AG08396 (cell line): ENCODE results near the gene MFN2.
A peak's percentile ranks its signal among the peaks of the same experiment; 100 is the strongest.

Source experiments
- DNase-seq: peaks from one replicate; pipeline ENCODE4 v3.0.0; 2012; ENCODE audit warnings: low spot score, mixed read lengths

MFN2 gene

DNA sequence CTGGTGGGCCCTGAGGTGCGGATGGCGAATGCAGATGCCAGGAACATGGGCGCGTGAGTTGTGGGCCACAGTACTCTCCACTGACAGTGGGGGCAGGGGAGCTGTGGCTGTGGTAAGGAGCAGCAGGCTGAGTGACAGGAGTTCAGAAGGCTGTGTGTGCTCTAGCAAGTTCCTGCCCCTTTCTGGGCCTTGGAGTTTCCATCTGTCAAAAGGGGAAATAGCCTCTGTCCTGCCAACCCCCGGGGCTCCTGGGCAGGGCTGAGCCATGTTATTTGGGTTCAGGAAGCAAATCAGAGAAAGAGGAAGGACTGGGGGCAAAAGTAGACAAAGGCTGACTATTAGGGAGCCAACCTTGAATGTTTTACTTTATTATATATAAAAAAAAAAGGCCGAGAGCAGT, 19.5 kb upstream of the MFN2 start:
- DNase-seq = no peak

DNA sequence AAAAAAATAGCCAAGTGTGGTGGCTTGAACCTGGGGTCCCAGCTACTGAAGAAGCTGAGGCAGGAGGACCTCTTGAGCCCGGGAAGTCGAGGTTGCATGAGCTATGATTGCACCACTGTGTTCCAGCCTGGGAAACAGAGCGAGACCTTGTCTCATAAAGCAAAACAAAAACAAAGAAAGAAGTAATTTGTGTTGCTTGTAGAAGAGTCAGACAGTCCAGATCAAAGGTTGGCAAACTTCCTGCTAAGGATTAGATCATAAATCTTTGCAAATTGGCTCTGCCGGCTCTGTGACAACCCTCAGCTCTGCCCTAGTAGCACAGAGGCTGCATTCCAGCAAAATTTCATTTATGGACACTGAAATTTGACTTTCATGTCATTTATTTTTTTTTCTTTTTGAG, 19.0 kb upstream of the MFN2 start:
- DNase-seq = no peak

DNA sequence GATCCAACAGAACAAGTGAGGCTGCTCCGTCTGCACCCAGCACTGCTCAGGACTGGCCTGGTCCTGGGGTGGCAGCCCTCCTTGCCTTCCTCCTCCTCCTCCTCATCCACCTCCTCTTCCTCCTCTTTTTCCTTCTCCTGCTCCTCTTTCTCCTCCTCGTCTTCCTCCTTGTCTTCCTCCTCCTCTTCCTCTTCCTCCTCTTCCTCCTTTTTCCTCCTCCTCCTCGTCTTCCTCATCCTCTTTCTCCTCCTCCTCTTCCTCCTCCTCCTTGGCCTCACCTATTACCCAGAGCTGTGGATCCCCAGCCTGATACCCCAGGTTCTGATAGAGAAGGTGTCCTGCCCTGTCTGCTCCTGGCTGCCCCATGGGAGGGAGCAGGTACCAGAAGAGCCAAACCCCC, 16.6 kb upstream of the MFN2 start:
- DNase-seq = no peak

DNA sequence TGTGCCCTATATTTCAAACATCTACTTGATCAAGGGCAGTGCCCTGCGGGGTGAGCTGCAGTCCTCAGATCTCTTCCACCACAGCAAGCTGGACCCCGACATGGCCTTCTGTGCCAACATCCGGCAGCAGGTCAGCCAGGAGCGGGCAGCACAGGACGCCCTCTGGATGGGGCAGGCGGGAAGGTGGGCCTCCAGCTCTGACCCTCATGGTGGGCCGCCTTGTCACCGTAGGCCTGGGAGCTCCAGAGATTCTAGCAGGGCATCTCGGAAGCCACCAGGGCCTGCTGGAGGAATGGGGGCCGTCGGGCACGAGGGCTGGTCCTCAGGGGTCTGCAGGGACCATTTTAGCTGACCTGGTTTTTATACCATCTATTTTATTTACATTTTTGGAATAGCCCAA, 15.6 kb upstream of the MFN2 start:
- no peak for DNase-seq

DNA sequence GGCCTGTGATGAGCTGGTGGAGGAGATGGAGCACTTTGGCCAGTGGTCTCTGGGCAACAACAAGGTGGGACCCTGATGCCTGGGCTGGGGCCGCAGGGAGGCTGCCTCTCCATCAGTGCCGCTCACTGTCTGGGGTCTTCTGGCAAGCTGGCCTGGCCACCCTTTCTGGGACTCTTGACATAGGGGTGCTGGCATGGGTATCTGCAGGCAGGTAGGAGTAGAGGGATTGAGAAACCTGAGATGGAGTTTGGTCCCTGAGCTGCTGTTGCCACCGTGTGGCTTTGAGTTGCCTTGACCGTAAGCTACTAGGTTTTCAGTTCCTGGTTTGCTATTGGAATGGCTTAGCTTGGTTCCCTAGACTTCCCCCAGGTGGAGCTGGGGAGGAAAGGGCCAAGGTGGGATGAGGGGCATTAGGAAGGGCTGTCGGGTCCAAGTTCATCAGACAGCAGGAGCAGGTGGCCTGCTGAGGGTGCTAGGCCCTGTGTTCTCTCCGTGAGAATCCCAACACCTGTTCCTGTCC, 13.2 kb upstream of the MFN2 start:
- peak; percentile 28 for DNase-seq

DNA sequence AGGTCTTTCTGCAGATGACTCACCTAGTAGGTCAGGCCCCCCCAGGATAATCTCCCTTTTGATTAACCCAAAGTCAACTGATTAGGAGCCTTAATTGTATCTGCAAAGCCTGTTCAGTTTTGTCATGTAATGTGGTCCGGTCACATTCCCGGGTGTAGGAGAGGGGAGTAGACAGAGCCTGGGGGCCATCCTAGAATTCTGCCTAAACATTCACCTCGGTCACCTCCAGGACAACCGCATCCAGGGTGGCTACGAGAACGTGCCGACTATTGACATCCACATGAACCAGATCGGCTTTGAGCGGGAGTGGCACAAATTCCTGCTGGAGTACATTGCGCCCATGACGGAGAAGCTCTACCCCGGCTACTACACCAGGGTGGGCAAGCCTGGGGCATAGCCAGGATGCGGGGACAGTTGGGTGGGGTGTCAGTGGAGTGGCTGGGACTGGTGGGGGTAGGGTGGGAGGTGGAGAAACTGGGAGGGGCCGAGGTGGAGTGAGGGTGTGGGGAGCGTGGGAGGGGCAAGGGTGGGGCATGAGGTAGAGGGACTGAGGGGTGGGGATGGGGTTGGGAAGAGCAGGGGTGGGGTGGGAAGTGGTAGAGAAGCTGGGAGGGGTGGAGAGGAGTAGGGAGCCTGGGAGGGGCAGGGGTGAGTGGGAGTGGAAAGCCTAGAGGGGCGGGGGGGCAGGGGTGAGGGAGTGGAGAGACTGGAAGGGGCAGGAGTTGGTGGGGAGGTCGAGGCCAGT, 9.6 kb upstream of the MFN2 start:
- no peak for DNase-seq

DNA sequence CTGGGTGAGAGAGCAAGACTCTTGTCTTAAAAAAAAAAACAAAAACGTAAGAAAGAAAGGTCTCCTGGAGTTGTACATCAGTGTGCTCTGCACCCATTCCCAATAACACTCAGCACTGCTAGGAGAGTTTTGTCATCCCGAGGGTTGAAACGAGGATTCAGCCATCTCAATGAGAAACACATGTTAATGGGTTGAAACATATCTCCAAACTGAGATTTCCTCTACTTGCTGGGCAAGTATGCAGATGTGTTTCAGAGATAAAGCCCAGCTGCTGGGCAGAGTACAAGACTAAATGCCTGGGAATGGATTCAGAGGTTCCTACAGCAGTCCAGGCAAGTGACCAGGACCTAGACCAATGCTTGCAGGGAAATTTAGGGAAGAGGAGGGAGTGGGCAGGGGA, 2.6 kb upstream of the MFN2 start:
- no peak for DNase-seq

DNA sequence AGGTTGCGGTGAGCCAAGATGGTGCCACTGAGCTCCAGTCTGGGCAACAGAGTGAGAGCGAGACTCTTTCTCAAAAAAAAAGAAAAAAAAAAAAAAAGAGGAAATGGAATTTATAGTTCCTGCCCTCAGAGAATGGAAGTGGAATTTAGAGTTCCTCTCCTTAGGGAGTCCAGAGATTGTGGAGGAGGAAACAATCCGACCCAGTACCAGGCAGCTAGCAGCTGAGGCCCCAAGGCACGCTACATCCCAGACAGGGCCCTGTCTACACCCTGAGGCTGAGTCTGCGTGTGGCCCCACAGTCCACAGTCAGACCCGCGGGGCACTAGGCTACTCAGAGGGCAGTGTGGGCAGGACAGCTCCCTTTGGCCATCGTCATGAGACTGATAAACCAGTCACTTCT, 1.9 kb upstream of the MFN2 start:
- no peak for DNase-seq

DNA sequence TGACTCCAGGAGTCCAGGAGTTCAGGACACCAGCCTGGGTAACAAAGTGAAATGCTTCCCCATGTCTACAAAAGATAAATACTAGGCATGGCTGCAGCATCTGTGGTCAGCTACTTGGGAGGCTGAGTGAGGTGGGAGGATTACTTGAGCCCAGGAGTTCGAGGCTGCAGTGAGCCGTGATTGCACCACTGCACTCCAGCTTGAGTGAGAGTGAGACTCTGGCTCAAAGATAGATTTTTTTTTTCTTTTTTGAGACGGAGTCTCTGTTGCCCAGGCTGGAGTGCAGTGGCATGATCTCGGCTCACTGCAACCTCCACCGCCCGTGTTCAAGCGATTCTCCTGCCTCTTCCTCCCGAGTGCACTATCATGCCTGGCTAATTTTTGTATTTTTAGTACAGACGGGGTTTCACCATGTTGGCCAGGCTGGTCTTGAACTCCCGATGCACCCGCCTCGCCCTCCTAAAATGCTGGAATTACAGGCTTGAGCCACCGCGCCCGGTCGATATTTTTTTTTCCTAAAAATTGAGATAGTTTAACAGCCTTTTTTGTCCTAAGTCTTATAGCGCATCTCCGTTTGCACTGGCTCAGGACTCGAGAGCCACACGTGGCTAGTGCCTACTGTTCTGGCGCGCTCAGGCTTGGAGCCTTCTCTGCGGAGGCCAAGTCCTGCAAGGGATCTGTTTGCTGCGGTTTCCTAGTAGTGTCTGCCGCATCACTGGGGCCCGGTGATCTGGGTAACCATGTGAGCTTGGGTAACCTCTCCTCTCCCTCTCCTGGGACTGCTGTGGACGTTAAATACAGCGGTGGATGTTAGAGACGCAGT, 1.0 kb upstream of the MFN2 start:
- no peak for DNase-seq

DNA sequence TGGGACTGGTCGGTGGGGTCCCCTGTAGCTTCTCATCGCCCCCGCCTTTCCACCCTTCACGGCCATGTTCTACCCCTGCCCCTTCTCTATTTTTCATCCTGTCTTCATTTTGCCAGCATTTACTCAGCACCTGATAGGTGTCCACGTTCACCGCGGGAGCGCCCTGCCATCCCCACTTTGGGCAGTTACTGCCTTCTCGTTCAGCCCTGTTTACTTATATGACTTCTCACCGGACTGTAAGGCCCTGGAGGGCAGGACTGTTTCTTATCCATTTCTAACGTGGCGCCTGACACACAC, 380 bp downstream of the MFN2 start:
- no peak for DNase-seq

DNA sequence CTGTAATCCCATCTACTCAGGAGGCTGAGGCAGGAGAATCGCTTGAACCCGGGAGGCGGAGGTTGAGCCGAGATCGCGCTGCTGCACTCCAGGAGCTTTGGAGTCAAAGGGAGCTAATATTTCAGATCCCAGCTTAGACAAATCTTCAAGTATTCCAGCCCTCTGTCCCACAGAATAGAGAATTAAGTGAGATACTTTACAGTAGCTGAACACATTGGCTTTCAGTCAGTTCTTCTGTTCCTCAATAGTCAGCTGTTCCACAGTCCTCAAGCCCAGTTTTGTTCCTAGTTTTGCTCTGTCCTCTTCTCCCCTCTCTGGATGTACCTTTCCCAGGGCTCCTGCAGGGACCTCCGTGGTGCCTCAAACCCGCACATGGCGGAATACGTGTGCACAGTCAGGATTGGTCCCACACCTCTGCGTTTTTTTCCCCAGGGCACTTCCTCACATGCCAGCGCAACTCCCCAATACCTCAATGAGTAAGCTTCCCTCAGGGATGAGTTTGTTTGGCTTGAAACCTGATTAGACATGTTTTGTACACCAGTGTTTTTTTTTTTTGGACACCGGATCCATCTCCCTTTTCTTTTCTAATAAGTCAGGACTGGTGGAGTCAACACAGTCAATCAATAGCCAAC, 1.2 kb downstream of the MFN2 start:
- DNase-seq = no peak

DNA sequence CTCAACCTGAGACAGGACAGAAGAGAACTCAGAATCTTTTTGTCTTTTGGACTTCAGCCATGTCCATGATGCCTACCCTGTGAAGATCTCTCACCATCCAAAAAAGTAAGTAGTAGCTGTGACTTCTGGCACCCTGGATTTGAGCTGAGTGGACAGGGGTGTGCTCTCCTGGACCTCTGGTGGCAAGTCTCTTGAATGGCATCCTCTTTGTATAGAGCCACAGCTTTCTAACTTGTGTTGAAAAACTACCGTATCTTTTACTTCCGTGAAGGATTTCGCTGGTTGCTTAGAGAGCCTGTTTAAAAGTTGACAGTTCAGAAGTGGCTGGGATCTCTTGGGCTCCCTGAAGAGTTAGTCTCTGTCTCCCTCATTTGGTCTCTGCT, 1.8 kb downstream of the MFN2 start:
- no peak for DNase-seq

DNA sequence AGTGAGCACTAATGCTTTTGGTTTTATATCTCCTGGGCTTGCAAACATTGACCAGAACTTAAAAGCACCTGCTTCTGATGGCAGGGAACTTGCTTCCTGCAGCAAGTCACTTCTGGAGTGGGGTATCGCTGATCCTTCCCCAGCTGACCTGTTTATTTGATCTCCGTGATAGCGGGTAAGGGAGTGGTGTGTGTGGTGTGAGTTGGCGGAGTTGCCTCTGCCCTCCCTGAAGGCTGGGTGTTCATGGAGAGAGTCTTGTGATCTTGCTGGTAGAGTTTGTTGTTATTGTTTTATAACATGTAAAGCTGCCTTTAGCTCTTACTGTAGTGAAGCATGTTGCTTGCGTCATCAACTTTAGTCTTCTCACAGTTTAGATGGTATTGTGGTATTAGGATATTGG, 3.9 kb downstream of the MFN2 start:
- no peak for DNase-seq

DNA sequence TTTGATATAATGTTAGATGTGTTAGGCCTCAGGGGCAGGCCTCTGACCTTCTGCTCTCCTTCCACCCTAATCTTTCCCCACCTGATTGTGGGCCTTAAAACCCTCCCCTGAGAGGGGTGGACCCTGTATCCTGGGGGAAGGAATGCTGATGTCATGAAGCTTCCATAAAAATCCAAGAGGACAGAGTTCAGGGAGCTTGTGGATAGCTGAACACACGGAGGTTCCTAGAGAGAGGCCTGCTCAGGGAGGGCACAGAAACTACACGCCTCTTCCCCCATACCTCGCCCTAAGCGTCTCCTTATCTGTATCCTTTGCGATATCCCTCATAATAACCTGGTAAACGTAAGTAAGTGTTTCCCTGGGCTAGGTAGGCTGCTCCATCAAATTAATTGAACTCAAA, 4.3 kb downstream of the MFN2 start:
- no peak for DNase-seq

DNA sequence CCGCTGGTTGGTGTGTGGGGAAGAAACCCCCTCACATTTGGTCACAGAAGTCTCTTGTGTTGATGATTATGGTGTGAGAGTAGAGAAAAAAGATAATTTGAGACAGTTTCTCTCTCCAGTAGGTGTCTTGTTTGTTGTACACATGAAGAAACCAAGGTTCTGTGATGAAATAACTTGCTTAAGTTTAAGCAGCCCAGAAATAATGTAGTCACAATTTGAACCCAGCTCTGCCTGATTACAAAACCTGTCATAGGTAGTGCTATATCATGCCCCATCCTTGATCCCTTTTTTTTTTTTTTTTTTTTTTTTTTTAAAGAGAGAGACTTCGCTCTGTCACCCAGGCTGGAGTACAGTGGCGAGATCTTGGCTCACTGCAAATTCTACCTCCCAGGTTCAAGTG, 4.9 kb downstream of the MFN2 start:
- DNase-seq = no peak

DNA sequence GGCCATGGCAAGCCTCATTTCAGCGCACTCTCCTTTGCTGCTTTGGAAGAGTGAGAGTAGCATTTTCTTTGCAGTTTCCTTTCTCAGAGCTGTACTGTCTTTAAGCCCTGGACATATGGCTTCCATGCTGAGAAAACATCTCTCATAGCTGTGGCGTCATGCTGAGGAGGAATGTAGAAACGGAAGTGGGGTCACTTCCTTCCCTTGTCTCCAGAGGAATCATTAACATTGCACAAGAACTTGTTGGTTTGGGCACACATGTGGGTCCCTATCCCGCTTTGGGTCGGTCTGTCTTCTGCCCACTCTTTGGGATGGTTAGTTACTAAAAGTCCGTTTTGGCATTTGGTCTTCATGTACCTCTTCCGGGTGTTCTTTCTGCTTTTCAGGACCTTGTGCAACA, 5.6 kb downstream of the MFN2 start:
- no peak for DNase-seq

DNA sequence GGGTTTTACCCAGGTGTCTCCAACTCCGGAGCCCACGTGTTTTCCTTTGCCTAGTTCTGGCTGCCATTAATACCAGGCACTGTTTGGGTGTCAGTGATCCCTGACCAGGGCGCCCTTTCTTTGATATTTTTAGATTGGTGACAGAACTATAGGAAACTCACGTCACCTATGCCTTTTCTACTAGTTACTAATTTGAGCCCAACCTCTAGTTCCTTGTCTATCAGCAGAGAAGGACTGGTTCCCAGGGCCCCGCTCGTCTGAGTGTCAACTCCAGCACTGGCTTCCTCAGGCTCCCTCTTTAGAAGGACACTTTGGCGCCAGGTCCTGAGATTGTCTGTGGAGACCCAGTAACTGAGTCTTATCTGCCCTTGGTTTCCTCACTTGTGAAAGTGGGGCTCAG, 9.4 kb downstream of the MFN2 start:
- DNase-seq = no peak

DNA sequence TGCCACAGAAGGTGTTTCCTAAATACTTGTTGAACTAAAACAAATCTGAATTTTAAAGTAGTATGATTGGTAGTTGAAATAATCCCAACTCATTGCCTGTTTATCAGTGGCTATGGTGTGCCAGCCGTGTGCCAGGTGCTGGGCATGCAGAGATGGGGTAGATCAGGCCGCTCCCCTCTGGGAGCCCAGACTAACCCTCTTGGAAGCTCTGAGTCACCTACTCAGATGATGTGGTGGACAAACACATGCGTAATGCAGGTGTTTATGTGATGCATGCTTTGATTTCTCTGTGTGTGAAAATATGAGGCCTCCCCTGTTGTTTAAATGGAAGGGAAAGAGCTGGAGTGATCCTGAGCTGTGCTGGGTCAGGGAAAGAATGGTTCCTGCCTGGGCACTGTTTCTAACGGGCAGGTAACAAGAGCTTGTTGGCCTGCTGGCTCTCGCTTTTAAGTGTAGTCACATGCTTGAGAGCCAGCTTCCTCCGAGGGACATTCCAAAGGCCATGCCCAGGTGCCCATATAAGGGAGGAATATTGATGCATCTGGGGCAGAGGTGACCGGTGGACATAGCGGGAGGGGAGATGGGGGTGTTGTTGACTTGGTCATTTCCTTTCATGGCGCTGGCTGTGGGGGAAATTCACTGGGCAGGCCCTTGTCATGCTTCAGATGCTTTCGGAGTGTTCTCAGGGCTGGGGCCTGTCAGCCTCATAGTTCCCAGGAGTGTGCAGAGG, 10.2 kb downstream of the MFN2 start:
- DNase-seq = no peak

DNA sequence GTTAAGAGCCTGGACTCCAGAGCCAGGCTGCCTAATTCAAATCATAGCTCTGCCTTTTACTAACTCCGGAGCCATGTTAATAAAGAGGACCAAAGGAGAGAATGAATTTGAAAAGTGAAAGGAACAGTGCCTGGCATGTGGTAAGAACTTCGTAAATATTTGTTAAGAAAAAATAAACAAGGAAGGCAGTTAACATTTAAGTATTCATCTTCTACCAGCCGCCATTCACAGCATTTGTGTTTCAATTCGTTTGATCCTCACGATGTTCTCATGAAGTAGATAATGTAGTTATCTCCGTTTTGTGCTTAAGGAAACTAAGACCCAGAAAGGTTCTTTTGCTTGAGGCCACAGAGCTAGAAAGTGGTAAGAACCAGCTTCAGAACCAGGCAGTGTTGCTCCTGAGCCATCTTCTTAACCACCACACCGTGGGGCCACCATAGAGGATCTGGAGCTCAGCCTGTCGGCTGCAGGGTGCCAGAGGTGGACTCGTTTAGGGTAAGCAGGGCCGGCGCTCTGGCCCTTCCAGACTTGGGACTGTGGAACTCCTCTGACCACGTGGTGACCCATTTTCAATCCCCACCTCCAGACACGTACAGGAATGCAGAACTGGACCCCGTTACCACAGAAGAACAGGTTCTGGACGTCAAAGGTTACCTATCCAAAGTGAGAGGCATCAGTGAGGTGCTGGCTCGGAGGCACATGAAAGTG, 11.9 kb downstream of the MFN2 start:
- no peak for DNase-seq

DNA sequence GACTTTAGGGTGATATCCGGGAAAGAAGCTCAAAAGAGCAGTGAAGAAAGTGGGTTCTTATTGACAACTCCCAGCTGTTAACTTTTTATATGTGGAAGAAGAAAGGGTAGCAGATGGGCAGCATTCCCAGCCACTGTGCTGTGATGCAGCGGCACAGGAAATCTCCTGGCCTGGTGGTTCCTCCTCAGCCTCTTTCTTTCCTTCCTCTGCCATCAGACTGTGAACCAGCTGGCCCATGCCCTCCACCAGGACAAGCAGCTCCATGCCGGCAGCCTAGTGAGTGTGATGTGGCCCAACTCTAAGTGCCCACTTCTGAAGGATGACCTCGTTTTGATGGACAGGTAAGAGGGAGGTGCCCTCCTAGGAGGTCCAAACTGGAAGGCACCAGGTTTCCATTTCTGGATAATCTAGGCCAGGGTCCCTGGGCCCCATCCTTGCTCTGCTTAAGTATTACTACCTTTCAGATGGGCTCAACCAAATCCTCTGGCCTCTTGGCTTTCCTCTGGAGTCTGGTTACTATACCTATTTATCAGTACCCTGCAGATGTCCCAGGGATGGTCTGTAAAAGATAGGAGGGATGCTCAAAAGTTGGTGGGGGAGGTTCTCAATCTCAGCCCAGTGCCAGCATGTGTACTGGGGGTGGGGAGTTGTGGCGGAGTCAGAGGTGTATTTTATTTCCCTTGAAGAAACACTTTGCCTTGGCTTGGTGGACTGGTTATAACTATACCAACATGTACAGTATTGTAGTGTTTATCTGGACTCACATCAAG, 17.0 kb downstream of the MFN2 start:
- no peak for DNase-seq

DNA sequence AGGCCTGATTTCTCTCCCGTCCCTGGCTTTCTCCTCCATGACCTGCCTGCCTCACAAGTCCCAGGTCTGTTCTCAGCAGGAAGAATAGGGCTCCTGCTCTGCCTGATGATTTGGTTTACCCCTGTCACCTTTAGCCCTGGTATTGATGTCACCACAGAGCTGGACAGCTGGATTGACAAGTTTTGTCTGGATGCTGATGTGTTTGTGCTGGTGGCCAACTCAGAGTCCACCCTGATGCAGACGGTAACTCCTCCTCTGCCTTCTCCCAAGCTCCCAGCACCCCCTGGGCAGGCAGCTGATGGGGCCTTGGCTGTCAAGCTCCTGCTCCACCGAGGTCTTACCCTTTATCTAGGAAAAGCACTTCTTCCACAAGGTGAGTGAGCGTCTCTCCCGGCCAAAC, 18.4 kb downstream of the MFN2 start:
- DNase-seq = no peak
